ENCODE data around the gene OPHN1.

DNA sequence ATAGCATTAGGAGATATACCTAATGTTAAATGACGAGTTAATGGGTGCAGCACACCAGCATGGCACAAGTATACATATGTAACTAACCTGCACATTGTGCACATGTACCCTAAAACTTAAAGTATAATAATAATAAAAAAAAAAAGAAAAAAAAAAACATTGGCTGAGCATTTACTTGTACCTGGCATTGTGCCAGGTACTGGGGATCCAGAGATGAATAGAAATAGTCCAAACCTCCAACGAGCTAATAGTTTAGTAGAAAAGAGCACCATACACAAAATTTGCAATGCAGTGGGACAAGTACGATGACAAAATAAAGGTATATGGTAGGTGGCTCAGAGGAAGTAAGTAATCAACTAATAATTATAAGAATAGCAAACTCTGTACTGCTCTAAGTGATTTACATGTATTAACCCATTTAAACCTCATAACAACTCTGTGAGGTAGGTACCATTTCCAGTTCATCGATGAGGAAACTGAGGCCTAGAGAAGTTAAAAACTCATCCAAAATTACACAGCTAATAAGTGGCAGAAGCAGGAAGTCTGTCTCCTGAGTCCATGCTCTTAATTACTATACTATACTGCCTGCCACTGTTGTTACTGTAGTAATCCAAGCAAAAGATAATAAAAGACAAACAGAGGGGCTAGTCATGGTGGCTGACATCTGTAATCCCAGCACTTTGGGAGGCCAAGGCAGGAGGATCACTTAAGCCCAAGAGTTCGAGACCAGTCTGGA lies 319.3 kb downstream of the OPHN1 start:
- TF ChIP-seq, protein P1, sequence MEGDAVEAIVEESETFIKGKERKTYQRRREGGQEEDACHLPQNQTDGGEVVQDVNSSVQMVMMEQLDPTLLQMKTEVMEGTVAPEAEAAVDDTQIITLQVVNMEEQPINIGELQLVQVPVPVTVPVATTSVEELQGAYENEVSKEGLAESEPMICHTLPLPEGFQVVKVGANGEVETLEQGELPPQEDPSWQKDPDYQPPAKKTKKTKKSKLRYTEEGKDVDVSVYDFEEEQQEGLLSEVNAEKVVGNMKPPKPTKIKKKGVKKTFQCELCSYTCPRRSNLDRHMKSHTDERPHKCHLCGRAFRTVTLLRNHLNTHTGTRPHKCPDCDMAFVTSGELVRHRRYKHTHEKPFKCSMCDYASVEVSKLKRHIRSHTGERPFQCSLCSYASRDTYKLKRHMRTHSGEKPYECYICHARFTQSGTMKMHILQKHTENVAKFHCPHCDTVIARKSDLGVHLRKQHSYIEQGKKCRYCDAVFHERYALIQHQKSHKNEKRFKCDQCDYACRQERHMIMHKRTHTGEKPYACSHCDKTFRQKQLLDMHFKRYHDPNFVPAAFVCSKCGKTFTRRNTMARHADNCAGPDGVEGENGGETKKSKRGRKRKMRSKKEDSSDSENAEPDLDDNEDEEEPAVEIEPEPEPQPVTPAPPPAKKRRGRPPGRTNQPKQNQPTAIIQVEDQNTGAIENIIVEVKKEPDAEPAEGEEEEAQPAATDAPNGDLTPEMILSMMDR (IDR thresholded peaks at IDR 0.05 in 4 of 5, conservative IDR thresholded peaks at IDR 0.05 in 1 of 5): no peak
- no peak for TF ChIP-seq POLR2A (IDR thresholded peaks at IDR 0.05)
